C4-2B (cell line): Measurements from ENCODE around the gene ACAD10.

Experiments used
- ZFX ChIP-seq: fragments of 450-650 bp; IDR thresholded peaks from 2 replicates; pipeline ENCODE4 v1.6.1; 2017
- TF ChIP-seq, protein P1 (sequence below): fragments of 450-650 bp; conservative IDR thresholded peaks from 2 replicates; pipeline ENCODE4 v1.5.1; 2017; ENCODE audit warnings: mild to moderate bottlenecking

DNA sequence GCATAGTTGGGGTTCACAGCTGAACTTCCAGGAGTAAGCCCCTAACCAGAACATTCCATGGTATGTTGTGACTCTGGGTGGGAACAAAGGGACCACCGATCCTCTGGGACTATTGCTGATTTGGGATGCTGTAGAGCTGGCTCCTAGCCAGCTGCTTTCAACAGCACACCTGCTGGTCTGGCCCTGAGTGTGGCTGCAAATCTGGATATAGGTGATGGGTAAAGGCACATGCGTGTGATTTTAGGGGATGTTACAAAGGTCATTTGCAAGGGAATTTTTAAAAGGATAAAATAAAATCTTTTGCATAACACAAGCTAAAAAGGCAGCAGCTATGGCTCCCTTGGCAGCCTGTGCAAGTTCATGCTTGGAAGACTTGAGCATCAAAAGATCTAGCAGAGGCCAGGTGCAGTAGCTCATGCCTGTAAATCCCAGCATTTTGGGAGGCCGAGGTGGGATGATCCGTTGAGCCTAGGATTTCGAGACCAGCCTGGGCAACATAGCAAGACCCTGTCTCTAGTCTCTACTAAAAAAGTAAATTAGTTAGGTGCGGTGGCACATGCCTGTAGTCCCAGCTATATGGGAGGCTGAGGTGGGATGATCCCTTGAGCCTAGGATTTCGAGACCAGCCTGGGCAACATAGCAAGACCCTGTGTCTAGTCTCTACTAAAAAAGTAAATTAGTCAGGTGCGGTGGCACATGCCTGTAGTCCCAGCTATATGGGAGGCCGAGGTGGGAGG lies 82.5 kb downstream of the ACAD10 start:
- TF ChIP-seq, protein P1, sequence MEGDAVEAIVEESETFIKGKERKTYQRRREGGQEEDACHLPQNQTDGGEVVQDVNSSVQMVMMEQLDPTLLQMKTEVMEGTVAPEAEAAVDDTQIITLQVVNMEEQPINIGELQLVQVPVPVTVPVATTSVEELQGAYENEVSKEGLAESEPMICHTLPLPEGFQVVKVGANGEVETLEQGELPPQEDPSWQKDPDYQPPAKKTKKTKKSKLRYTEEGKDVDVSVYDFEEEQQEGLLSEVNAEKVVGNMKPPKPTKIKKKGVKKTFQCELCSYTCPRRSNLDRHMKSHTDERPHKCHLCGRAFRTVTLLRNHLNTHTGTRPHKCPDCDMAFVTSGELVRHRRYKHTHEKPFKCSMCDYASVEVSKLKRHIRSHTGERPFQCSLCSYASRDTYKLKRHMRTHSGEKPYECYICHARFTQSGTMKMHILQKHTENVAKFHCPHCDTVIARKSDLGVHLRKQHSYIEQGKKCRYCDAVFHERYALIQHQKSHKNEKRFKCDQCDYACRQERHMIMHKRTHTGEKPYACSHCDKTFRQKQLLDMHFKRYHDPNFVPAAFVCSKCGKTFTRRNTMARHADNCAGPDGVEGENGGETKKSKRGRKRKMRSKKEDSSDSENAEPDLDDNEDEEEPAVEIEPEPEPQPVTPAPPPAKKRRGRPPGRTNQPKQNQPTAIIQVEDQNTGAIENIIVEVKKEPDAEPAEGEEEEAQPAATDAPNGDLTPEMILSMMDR = no peak
- no peak for TF ChIP-seq ZFX
